Measurements from ENCODE around the gene CSNK2A1. TPM values are rescaled to one million over a fixed set of nuclear protein-coding genes. Genes with fewer than 3 reads are reported as not detected.
"Not testable (repeated sequence)": the region's sequence is repeated elsewhere in the genome, so short reads cannot be mapped to it uniquely, and the experiment has no call there.

Gene CSNK2A1
- total RNA-seq, 1 donor from 2014 or later, result 123 TPM

DNA sequence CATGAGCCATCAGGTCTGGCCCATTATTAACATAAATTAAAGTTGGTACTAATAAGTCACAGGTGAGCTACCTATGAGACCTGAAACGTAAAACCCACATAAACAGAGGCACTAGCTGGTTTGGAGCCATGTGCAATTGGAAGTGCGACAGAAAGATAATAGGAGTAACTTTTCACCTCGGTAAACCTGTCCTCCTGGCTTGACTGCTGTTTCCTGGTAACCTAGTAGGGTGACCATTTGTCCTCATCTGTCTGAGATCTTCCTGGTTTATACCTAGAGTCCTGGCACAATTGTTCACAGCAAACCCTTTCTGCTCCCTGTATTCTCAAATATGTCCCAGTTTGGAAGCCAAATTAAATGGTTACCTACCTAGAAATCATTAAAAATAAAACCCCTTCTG is 88.6 kb downstream of the CSNK2A1 start:
- DNase-seq, result no peak

DNA sequence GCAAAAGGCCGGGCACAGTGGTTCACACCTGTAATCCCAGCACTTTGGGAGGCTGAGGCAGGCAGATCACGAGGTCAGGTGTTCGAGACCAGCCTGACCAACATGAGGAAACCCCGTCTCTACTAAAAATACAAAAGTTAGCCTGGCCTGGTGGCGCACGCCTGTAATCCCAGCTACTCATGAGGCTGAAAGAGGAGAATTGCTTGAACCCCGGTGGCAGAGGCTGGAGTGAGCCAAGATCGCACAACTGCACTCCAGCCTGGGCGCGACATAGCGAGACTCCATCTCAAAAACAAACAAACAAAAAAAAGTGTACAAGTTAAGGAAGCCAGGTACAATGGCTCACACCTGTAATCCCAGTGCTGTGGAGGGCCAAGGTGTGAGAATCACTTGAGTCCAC is 91.6 kb downstream of the CSNK2A1 start:
- not testable (repeated sequence) for DNase-seq

DNA sequence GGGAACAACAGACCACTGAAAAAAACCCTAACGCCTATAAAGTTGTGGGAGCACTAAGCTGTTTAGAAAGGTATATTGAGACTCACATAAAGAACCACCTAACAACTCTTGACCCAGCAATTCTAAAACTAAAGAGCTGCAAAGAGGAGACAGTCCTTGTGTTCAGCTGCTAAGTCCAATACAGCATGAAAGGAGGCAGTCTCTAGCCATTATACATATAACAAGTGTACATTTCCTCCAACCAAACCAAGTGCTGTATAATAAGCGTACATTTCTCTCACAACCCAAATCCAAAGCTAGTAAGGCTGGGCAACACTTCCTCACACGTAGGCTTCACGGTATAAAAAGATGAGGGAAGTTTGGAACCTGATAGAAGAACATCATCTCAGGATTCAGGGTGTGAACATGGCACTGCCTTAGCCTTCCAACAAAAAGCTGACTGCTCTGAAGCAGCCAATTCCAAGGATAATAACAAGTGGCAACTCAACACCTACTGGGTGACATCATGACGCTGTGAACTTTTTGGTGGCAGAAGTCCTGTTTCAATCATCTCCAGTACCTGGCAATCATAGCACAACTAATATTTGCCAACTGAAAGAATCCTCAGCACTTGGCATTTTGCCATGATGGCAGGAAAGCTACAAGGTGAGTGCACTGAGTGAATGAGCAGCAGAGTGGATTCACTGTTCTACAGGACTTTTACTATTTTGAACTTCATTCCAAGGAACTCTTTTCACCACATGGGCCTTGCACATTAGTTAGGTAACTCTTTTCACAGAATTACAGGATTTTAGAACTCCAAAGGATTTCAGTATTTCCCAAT is 97.9 kb downstream of the CSNK2A1 start:
- DNase-seq, result no peak

DNA sequence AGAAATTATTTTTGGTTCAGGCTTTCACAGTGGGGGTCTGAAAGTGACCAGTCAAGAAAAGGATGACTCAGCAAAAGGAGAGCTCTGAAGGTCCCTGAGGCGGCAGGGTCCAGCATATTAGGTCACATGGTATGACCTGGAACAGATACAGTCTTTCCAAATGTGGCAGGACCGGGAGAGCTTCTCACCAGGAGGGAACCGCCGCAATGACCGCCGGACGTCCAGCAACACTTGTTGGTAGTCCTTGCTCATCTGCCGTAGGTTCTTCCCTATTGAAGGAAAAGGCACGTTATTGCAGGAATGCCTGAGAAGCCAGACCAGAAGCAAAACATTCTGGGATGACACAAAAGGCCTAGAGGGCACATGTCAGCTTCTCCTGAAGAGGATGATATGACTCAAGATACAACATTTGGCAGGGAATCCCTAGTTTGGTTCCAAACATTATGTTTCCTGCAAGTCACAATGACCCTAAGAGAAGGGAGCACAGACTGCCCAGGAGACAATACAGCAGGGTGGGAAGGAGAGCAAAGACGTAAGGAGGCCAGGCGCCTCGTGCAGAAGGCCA is 98.6 kb downstream of the CSNK2A1 start:
- DNase-seq, result no peak

DNA sequence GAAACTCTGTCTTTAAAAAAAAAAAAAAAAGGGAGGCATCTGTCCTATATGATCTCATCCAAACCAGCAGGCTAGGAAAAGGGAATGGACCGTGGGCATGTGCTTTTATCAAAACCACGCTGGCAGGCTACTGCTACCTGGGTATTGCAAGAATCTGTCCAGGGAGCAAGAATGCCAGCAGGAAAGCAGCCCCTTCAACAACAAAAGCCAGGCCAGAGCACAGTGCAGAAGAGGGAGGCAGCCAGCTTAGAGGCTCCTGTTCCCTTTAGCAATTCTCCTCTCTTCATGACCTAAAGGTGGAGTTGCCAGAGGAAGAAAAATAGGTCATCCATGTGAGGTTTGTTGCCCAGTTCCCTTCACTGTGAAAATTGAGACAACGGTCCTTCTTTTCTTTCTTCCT is 99.5 kb downstream of the CSNK2A1 start:
- DNase-seq, result no peak

DNA sequence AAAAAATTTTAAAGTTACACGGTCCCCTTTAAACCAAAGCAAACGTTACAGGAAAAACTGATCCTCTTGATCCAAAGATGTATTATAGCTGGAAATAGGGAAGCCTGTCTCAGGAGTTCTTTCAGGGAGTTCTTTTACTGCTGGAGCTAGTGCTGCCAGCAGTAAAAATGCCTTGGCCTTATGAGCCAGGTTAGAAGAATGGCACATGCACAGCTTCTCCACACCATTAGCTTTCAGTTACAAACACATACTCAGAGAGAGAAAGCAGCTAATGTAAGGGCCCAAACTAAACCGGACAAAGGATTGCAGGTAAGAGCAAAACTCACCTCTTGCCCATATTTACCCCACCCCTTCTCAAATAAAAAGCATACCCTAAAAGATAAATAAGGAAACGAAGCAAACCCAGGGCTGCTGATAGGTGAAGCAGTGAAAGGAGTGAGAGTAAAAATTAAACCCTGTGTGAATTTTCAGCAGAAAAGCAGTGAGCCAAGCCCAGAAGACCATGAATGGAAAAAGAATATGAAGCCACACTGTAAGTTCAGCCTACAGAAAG is 100.3 kb downstream of the CSNK2A1 start:
- DNase-seq, result no peak

DNA sequence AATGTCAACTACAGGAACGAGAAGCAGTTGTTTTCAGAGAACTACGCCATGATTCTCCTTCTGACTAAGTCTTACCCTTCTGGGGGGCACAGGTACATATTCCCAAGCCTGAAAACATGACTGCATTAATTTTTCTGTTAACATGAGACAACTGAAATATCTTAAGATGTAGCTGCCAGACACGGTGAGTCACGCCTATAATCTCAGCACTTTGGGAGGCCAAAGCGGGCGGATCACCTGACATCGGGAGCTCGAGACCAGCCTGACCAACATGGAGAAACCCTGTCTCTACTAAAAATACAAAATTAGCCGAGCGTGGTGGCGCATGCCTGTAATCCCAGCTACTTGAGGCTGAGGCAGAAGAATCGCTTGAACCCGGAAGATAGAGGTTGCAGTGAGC is 103.0 kb downstream of the CSNK2A1 start:
- DNase-seq, result no peak

DNA sequence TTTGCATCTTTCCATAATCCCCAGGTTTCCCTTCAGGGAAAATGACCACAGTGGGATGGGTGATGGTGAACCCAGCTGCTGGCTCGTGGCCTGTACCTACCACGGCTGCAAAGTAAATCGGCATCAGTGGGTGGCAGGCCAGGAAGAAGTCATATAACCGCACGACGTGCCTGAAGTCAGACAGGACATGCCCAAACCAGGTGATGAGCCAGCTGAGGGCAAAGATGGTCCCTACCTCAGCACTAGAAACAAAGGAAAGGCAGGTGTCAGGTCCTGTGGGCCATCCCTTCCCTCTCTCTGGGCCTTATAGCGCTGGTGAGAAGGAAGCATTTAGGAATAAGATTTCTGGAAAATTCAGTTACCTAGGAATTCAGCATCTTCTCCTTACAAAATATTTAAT is 103.4 kb downstream of the CSNK2A1 start:
- no peak for DNase-seq

DNA sequence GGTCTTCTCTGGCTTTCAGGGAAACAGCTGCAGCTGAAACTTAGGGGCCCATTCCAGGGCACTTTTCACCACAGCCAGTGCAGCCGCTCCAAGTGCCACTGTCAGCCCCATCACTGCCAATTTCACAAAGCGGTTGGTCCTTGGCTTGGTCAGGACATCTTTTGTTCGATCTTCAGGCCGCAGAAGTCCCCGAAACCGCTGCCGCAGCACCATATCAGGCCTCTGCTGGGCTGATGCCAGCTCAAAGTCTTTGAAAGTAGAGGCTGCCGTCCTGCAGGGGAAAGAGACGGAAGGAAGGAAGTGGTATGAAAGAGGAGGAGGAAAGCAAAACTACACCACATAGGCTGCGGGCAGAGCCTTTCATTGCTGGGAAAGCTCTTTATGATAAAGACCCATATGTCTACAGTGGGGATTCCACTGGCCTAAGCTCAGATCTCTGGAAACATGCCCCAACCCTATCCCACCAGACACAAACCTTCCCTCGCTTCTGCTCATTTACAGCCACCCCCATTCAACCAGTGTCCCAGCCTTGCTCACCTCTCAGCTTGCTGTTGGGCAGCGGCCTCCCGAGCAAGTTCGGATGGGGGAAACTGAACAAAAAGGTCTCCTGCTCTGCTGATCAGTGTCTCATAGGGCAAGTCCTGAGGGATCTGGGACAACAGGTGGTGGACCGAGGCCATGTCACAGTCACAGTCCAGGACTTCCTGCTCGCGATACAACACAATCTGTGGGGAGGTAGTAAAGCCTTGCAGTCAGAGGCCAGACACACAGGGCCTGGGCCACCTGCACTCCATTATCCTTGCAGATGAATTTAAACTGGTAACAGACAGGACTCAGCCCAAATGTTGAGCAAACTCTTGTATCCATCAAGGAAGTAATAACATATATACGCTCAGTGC is 104.8 kb downstream of the CSNK2A1 start:
- no peak for DNase-seq

DNA sequence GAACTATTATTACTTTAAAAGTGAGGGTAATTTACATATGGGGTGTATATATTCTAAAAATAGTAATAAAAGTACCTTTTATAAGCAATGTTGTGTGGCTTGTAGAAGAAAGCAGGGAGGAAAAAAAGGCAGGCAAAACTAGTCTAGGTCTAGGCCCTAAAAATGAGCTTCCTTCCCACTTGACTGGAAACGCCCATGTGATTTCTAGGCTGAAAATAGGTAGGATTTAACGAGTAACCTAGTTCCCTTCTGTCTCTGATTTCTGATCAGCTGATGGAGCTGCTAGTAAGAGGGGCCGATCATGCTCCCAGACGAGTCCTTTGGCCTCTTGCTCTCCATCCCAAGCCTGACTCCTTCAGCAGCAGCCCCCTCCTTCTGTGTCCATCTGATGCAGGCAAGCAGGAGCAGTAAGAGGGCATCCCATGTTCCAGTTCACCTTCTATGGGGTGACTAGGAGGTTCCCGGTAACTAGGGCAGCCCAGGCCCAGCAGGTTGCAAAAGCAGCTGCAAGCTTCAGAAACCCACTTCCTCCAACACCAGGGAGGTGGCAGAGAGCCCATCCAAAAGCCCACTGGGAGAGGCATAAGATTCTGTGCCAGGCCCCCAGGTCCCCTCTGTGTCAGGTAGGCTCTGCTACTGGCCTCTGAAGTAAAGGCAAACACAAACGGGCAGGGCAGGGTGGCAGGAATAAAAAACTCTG is 105.7 kb downstream of the CSNK2A1 start:
- no peak for DNase-seq

DNA sequence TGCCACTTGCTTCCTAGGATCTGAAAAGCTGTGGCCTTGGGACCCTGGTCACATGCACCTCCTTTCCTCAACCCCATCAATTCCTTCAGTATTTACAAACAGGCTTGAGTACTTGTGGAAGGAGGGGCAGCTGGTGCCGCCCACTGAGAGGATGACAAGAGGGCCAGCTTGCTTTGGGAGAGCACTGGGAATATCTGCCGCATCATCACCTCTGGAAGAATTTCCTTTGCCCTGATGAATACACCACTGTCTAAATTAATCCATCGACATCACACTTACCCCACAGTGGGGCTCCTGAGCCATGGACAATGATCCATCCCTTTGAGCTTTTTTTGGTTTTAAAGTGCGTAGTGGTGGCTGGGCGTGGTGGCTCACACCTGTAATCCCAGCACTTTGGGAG is 107.1 kb downstream of the CSNK2A1 start:
- DNase-seq, result no peak

DNA sequence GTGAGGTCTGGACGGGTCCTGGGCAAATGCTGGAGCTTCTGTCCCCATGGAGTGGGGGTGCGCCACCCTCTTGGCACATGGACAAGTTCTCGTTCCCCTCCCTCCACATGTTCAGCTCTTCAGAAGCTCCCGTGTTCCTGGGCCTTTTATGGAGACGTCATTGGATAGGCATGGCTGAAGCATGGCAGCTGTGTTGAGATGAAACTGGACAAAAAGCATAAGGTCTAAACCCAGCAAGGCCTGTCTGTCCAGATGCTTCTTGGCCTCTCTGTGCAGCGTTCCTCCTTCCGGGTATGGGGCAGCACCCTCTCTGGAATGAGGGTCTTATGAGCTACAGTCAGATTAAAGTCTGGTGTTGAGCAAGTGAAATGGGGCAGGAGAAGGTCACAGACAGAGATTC is 108.0 kb downstream of the CSNK2A1 start:
- no peak for DNase-seq

DNA sequence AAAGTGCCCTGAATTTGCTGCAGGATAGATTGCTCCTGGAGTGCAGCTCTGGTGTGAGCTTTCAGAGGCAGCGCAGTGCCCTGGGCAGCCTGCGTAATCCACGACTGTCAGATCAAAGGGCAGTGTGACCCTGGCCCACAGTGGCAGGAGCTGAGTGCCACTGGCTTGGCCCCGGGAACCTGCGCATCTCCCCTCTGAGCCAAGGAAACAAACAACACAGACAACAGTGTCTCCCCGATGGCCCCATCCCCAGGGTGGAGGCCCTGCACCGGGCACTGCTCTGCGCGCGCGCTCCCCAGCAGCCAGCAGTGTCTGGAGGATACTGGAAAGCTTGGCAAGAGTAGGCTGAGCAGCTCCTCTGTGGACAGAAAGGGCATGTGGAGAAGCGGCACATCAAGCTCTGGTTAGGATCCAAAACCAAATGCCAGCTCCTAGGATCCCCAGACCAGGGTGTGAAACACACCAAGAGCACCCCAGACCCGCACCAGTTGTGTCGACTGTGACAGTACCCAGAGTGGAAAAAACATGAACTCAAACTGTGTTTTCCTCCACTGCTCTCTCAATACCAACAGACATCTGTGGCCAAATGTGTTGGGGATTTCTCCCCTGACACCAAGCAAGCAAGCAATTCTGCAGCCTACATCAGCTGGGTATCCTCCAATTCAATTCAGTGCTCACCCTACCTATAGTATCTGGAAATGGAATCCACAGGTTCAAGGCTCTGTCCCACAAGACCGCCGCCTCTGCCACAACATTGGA is 108.8 kb downstream of the CSNK2A1 start:
- DNase-seq, result no peak

DNA sequence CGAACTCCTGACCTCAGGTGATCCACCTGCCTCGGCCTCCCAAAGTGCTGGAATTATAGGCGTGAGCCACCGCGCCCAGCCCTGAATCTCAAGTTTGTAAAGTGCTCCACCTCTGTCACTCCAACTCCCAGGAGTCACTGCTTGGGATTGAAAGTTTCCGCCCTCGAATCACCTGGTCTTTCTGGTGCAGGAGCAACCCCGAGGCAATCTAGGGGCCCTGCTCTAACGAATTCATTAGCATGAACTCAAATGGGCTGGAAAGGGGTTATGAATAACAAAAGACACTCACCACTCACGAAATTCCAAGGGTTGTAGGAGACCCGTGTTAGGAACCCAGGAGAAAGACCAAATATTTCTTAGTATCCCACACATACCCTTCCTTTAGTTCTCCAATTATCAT is 109.4 kb downstream of the CSNK2A1 start:
- no peak for DNase-seq

DNA sequence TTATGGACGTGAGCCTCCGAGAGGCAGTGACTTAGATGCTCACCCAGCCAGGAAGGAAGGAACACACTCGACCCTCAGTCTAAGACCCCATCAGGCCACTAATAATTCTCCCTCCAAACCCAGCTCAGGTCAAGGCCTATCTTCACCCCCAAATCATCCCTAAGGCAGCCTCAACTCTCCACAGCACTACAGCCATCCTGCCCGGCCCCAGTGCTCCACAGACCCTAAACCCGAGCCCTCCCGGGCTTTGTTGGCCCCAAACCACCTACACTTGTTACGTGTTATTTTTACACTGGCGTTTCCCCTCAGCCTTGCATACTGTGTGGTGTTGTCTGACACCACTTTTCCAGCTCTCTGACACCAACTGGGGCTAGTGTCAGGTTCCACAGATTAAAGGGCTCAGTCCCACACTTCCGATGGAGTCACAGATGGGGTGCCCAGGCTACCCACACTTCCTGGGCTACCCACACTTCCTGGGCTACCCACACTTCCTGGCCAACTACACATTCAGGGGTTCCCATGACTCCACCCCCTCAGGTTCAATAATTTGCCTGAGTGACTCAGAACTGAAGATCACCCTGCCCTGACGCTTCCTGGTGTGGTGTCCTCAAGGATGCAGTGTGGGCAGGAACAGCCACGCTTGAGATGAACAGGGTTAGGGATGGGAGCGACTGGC is 110.2 kb downstream of the CSNK2A1 start:
- no peak for DNase-seq

DNA sequence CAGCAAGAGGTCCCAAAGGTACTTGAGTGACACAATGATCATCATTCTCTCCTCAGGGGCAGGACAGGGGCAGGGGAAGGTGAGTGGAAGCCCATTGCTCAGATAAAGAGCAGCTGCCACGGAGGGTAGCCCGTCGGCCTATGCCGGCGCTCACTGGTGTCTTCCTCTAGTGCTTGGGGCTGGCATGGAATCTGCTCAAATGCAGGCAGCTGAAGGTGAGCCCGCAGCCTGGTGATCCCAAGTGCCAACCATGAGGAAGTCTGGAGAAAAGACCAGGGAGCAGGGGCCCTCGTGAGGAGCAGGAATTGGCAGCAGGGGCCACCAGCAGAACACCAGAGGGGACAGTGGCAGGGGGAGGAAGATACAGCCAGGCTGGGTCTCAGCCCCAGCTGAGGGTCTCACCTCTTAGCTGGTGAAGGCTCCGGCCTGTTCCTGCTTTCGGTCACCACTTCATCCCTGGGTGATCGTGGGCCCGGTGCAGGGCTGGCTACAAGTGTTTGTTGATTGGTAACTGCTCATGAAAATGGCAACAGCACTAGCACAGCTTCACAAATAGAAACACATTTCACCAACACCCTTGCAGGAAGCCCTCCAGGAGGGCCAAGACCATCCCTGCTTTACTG is 110.8 kb downstream of the CSNK2A1 start:
- DNase-seq, result no peak

DNA sequence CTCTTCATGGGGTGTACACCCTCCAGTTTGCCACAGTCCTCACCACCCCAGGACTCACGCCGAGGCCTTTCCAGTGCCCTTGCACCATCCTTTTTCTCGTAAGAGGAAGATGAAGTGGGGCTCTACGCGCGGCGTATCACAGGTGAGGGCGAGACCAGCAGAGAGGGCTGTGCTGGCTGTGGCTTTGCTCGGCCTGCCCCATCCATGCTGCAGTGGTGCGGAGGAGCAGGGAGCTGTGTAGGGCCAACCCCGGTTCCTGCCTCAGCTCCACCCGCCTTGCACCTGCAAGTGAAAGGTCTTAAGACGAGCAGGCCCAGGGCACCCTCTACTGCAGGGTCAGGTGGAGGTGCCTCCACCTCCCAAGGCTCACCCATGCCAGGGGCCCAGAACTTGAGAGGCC is 111.4 kb downstream of the CSNK2A1 start:
- no peak for DNase-seq

DNA sequence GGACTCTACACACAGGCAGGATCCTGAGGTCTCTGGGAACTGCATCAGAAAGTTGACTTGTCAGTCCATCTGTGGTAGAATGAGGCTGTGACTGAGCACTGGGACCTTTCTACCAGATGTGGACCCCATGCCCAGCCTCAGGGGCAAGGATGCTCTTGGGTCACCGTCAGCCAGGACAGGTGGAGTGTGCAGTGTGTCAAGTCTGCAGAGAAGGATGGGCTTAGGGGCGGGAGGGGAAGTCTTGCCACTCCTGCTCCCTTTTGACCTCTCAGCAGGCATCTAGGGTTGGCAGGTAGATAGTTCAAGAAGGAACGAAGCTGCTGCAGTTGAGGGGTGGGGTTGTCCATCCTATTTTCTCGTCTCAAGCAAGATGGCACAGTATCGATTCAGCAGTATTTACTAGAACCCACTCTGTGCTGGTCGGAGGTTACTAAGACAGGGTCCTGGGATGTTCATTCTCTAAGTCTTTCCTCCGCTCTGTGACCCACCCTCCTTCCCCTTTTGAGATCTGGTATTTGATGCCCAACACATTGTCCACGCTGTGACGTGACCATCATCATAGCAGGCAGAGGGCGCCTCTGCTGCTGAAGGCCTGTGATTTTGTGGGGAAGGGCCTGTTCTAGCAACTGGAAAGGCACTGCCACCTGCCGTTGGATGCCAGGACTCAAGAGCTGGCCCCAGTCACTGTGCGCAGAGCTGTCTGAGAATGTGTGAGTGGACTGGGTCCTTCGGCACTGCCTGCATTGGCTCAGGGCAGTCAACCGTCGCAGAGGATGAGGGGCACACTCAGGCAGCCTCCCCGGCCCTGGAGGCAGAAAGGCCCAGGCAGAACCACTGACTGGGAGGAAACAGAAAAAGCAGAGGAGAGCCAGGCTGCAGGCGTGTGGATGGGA is 112.3 kb downstream of the CSNK2A1 start:
- no peak for DNase-seq

Data from skin of body (tissue), 2 donors.